HG03439 (cell line): ENCODE results near the gene SGSM2.

ENCODE experiments used
- ATAC-seq: cut with Tn5 transposase; IDR thresholded peaks from one replicate; pipeline ENCODE4 v1.9.1; 2021; ENCODE audit warnings: mild to moderate bottlenecking, moderate library complexity; ENCODE audit not compliant: unreplicated experiment

The SGSM2 gene

GRCh38 chr17:2366747-2367494, 29.6 kb downstream of the SGSM2 start:
- ATAC-seq, result no peak

DNA sequence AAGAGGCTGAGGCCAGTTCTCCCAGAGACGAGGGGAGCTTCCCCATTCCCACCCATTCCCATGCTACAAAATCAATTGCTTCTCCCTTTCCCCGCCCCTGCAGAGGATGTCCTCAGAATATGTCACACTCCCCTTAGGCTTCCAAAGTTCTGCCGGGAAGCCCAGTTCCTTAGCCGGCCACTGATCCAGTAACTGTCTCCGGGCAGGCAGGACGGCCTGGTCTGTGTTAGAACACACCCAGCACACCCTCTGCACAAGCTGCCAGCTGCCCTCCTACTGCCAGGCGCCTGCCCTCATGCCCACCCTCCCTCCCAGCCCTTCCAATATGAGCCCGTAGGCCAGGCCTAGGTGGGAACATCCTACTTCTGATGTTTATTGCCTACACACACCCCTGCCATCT, 31.1 kb downstream of the SGSM2 start:
- no peak for ATAC-seq

DNA sequence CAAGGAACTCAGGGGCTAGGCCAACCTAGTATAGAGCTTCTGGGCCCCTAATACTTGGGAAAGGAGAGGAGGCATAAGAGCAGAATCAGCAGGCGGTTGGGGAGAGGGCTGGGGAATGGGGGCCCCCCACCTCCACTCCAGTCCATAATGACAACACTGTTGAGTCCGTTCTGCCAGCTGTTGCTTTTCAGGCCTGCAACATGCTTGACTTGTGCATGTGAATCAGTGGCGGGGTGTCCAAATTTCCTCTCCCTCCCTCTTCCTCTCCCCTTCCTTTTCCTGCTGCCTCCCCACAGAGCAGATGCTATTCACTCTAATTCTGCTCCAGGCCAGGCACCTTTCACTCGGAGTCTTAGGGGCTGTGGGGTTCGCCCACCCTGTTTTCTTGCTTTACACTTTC, 31.7 kb downstream of the SGSM2 start:
- ATAC-seq, result no peak

GRCh38 chr17:2369551-2370210, 32.4 kb downstream of the SGSM2 start:
- ATAC-seq, result no peak

DNA sequence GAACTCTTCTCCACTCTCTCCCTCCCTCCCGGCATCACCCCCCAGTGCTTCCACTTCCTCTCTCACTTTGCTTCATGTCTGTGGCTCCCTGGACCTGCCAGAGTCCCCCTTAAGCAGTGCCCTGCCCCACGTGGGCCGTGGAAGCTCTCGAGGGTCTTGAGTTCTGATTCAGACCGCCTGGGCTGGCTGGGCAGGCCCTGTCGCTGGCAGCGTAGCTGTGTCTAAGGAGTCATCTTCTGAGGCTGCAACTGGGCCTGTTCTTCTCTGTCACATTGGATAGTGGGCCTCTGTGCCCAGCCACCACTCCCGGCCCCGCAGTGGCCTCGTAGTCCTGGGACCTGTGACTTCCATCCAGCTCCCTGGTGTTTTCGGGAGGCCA, 32.9 kb downstream of the SGSM2 start:
- no peak for ATAC-seq

DNA sequence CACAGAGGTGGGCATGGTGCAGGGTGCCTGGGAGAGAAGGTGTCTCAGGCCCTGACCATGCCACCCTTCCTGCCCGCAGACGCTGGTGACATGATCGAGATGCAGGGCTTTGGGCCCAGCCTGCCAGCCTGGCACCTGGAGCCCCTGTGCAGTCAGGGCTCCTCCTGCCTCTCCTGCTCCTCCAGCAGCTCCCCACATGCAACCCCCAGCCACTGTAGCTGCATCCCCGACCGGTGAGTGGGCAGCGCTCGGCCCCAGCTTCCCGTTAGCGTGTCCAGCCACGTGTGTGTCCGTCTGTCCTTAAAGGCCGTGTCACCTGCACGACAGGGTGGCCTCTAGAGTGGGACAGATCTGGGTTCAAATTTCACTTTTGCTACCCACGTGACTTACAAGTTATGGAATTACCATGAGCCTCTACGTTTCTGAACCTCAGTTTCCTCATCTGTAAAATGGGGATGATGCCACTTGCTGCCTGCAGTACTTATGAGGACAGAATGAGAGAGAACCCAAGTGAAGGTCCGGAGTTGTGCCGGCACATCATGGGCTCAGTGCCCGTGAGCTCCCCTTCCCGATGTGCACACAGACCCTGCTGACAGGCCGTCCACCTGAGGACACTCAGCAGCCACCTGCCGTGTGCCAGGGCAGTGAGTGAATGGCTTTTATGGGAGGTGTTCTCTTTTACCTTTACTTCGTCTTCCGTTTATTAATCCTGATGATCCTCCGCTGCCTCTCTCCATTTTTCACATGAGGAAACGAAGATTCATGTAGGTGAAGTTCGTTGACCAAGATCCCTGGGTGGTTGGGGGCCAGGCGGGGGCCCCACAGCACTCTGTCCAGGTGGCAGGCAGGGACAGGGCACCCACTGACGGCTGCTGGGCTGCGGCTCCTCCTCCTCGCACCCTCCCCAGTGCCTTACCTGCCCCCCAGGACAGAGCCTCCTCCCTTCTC, 34.2 kb downstream of the SGSM2 start:
- ATAC-seq, result no peak

DNA sequence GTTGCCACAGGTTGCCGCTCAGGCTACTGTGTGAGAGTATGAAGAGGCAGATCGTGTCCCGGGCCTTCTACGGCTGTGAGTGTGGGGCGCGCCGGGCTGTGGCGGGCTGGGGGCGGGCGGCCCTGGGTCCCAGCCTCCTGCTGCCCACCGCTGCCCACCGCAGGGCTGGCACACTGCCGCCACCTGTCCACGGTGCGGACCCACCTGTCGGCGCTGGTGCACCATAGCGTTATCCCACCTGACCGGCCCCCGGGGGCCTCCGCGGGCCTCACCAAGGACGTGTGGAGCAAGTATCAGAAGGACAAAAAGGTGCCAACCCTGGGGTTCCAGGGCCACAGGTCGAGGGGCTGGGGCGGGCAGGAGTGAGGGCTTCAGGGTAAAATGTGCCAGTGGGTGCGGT, 34.9 kb downstream of the SGSM2 start:
- ATAC-seq, result no peak

- ATAC-seq, result no peak
These were observed 35.4 kb downstream of the SGSM2 start for GRCh38 chr17:2372681-2373080.

- ATAC-seq, result no peak
These were observed 35.9 kb downstream of the SGSM2 start for GRCh38 chr17:2373179-2373578.

GRCh38 chr17:2374549-2375285, 37.4 kb downstream of the SGSM2 start:
- ATAC-seq, result no peak

DNA sequence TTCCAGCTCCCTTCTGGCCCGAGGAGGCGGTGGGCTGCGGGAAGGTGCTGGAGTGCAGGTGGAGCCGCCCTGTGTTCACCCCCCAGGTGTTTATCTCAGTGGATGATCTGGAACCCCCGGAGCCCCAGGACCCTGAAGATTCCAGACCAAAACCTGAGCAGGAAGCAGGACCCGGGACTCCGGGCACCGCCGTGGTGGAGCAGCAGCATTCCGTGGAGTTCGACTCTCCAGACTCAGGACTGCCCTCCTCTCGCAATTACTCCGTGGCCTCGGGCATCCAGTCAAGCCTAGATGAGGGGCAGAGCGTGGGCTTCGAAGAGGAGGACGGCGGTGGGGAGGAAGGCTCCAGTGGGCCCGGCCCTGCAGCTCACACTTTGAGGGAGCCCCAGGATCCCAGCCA, 38.1 kb downstream of the SGSM2 start:
- no peak for ATAC-seq

DNA sequence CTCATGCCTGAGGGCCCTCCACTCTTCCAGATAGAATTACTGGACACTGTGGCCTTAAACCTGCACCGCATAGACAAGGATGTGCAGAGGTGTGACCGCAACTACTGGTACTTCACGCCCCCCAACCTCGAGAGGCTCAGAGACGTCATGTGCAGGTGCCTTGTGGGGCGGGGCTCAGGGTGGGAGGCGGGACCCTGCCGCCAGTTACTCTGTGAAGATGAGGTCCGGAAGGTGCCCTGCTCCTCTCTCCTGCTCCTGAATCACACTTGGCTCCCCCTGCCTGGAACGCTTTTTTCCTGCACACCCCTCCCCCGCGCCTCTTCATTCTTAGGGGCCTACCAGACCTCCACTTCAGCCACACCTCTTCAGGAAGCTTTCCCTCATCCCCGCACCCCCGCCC, 38.8 kb downstream of the SGSM2 start:
- no peak for ATAC-seq

- ATAC-seq, result no peak
These were observed 40.4 kb downstream of the SGSM2 start for GRCh38 chr17:2377659-2378058.

GRCh38 chr17:2378905-2379304, 41.6 kb downstream of the SGSM2 start:
- no peak for ATAC-seq

GRCh38 chr17:2379489-2380225, 42.4 kb downstream of the SGSM2 start:
- no peak for ATAC-seq

GRCh38 chr17:2380226-2380922, 43.1 kb downstream of the SGSM2 start:
- ATAC-seq, result no peak

GRCh38 chr17:2380950-2381649, 43.8 kb downstream of the SGSM2 start:
- ATAC-seq, result no peak

GRCh38 chr17:2383628-2384167, 46.4 kb downstream of the SGSM2 start:
- no peak for ATAC-seq
